Stimulated activated CD4-positive, alpha-beta T cell treated with anti-CD3 and anti-CD28 coated beads, Interleukin-12 subunit alpha, Interleukin-12 subunit beta, amount 100 ng/mL, for 24 hours (primary cell): ENCODE measurements around the gene CCNL2.
"Not testable (repeated sequence)": the region's sequence is repeated elsewhere in the genome, so short reads cannot be mapped to it uniquely, and the experiment has no call there.

Experiments used
- DNase-seq, 2 experiments: peaks; one replicate each; pipeline ENCODE4 v3.0.0-alpha.2; 2020; ENCODE audit warnings: low read depth in 2 of 2

CCNL2 gene

GRCh38 chr1:1399187-1399871 is at the start of gene CCNL2:
CCNL2 (minus strand) TSS chr1:1399335; CDS start chr1:1399306, 29 bp downstream.
- DNase-seq = peak; percentile 99

- not testable (repeated sequence) for DNase-seq
Observed at GRCh38 chr1:1446631-1447030, 47.5 kb upstream of the CCNL2 start.

- no peak for DNase-seq
Observed at GRCh38 chr1:1442069-1442770, 43.1 kb upstream of the CCNL2 start.

- DNase-seq = peak in 1 of 2 experiments; percentile 57
Observed at GRCh38 chr1:1441002-1441888, 42.1 kb upstream of the CCNL2 start.

GRCh38 chr1:1440262-1441001 is 41.3 kb upstream of the CCNL2 start:
- no peak for DNase-seq

GRCh38 chr1:1439546-1440261 is 40.6 kb upstream of the CCNL2 start:
- no peak for DNase-seq

- no peak for DNase-seq
Observed at GRCh38 chr1:1438531-1439381, 39.6 kb upstream of the CCNL2 start.

GRCh38 chr1:1437904-1438376 is 38.8 kb upstream of the CCNL2 start:
- no peak for DNase-seq

- DNase-seq = no peak
Observed at GRCh38 chr1:1437033-1437903, 38.1 kb upstream of the CCNL2 start.

- DNase-seq = no peak
Observed at GRCh38 chr1:1436630-1437032, 37.5 kb upstream of the CCNL2 start.

- no peak for DNase-seq
Observed at GRCh38 chr1:1435911-1436629, 36.9 kb upstream of the CCNL2 start.

GRCh38 chr1:1435106-1435903 is 36.2 kb upstream of the CCNL2 start, which contains the start of gene VWA1:
VWA1 (plus strand) TSS chr1:1435690; CDS start chr1:1435749, 59 bp downstream.
- DNase-seq = peak; percentile 36 to 57

GRCh38 chr1:1434824-1435105 is 35.6 kb upstream of the CCNL2 start:
- no peak for DNase-seq

GRCh38 chr1:1434131-1434823 is 35.1 kb upstream of the CCNL2 start:
- no peak for DNase-seq

- peak; percentile 49 to 62 for DNase-seq
Observed at GRCh38 chr1:1433804-1434130, 34.6 kb upstream of the CCNL2 start.

GRCh38 chr1:1432951-1433803 is 34.0 kb upstream of the CCNL2 start:
- DNase-seq = no peak
